Jurkat, Clone E6-1 (cell line): ENCODE results near the gene PRR16.

Experiments used
- DNase-seq: peaks from one replicate; pipeline ENCODE4 v3.0.0-alpha.2; 2011; ENCODE audit warnings: low read depth, low spot score
- H3K4me3 ChIP-seq: 2 replicates; pipeline ENCODE4 v1.5.1; 2011; ENCODE audit warnings: mild to moderate bottlenecking, low read length, control low read depth, moderate library complexity

PRR16 gene

GRCh38 chr5:120510098-120510637, 46.1 kb downstream of the PRR16 start:
- DNase-seq: no peak
- no peak overlapping the region for H3K4me3 ChIP-seq

GRCh38 chr5:120510994-120511686, 47.0 kb downstream of the PRR16 start:
- DNase-seq: no peak
- no peak overlapping the region for H3K4me3 ChIP-seq

- DNase-seq: no peak
- H3K4me3 ChIP-seq: no peak overlapping the region
Observed at GRCh38 chr5:120512068-120512467, 48.0 kb downstream of the PRR16 start.

- H3K4me3 ChIP-seq: no peak overlapping the region
- no peak for DNase-seq
Observed at GRCh38 chr5:120512791-120513650, 48.9 kb downstream of the PRR16 start.

GRCh38 chr5:120516805-120517204, 52.7 kb downstream of the PRR16 start:
- H3K4me3 ChIP-seq: no peak overlapping the region
- no peak for DNase-seq

GRCh38 chr5:120517607-120518252, 53.6 kb downstream of the PRR16 start:
- H3K4me3 ChIP-seq: no peak overlapping the region
- no peak for DNase-seq

- H3K4me3 ChIP-seq: no peak overlapping the region
- no peak for DNase-seq
Observed at GRCh38 chr5:120518581-120518980, 54.5 kb downstream of the PRR16 start.

- no peak for DNase-seq
- H3K4me3 ChIP-seq: no peak overlapping the region
Observed at GRCh38 chr5:120527251-120527650, 63.2 kb downstream of the PRR16 start.

- no peak for DNase-seq
Observed at GRCh38 chr5:120528609-120529008, 64.5 kb downstream of the PRR16 start.

GRCh38 chr5:120529386-120529785, 65.3 kb downstream of the PRR16 start:
- H3K4me3 ChIP-seq: no peak overlapping the region
- no peak for DNase-seq

More at GRCh38 chr5:120528609-120529008, 64.5 kb downstream of the PRR16 start:
- H3K4me3 ChIP-seq: no peak overlapping the region

GRCh38 chr5:120531215-120531614, 67.1 kb downstream of the PRR16 start:
- no peak overlapping the region for H3K4me3 ChIP-seq
- no peak for DNase-seq

- no peak overlapping the region for H3K4me3 ChIP-seq
- peak; percentile 3 for DNase-seq
Observed at GRCh38 chr5:120532835-120533234, 68.7 kb downstream of the PRR16 start.

GRCh38 chr5:120533581-120533980, 69.5 kb downstream of the PRR16 start:
- no peak for DNase-seq

GRCh38 chr5:120535900-120536299, 71.8 kb downstream of the PRR16 start:
- no peak for DNase-seq
- H3K4me3 ChIP-seq: no peak overlapping the region

More at GRCh38 chr5:120533581-120533980, 69.5 kb downstream of the PRR16 start:
- H3K4me3 ChIP-seq: no peak overlapping the region

GRCh38 chr5:120538149-120538548, 74.0 kb downstream of the PRR16 start:
- no peak for DNase-seq
- no peak overlapping the region for H3K4me3 ChIP-seq

GRCh38 chr5:120538644-120539043, 74.5 kb downstream of the PRR16 start:
- no peak for DNase-seq
- H3K4me3 ChIP-seq: no peak overlapping the region

GRCh38 chr5:120539471-120539870, 75.4 kb downstream of the PRR16 start:
- DNase-seq: no peak
- H3K4me3 ChIP-seq: no peak overlapping the region

- no peak for DNase-seq
- H3K4me3 ChIP-seq: no peak overlapping the region
Observed at GRCh38 chr5:120540097-120540496, 76.0 kb downstream of the PRR16 start.

- no peak overlapping the region for H3K4me3 ChIP-seq
- no peak for DNase-seq
Observed at GRCh38 chr5:120544043-120544442, 79.9 kb downstream of the PRR16 start.

- H3K4me3 ChIP-seq: no peak overlapping the region
- no peak for DNase-seq
Observed at GRCh38 chr5:120545007-120545406, 80.9 kb downstream of the PRR16 start.
